HFFc6 (cell line): Measurements from ENCODE around the gene PPP2R5C. TPM values are rescaled to one million over a fixed set of nuclear protein-coding genes. Genes with fewer than 3 reads are reported as not detected.

Source experiments
- DNase-seq: peaks from one replicate; pipeline ENCODE4 v3.0.0-alpha.2; 2018
- H3K27ac Mint-ChIP-seq: 2 replicates; pipeline ENCODE4 v1.8.0; 2020; ENCODE audit warnings: mild to moderate bottlenecking, mixed read lengths
- H3K27me3 Mint-ChIP-seq: 2 replicates; pipeline ENCODE4 v1.8.0; 2021; ENCODE audit warnings: mild to moderate bottlenecking, moderate library complexity, mixed read lengths; ENCODE audit not compliant: insufficient read depth
- H3K36me3 Mint-ChIP-seq: 2 replicates; pipeline ENCODE4 v1.8.0; 2021; ENCODE audit warnings: low read depth, mixed read lengths
- H3K4me1 Mint-ChIP-seq: 2 replicates; pipeline ENCODE4 v1.8.0; 2020; ENCODE audit warnings: low read depth, mixed read lengths
- H3K4me3 Mint-ChIP-seq: 2 replicates; pipeline ENCODE4 v1.8.0; 2020; ENCODE audit warnings: mild to moderate bottlenecking, moderate library complexity, mixed read lengths
- H3K9me3 Mint-ChIP-seq: 2 replicates; pipeline ENCODE4 v1.8.0; 2020; ENCODE audit warnings: mild to moderate bottlenecking, mixed read lengths
- CTCF ChIP-seq: fragments of 200-600 bp; sonication (generic); IDR thresholded peaks from 2 replicates; pipeline ENCODE4 v1.5.0; 2021; ENCODE audit warnings: antibody characterized with exemption, mild to moderate bottlenecking
- total RNA-seq, 6 experiments: library from RNA; stranded (reverse); fragmentation: NEBNext Ultra II Directional; extraction: Animal tissue kit (Norgen Biotek cat#: 25700); gene quantifications; 2 replicates in 1 of 6; 3 replicates in 5 of 6; pipeline ENCODE4 v1.2.3, GENCODE V29; 2021

The PPP2R5C gene
- total RNA-seq, 6 experiments from 2014 or later, result 108 to 128 (median 122) TPM

GRCh38 chr14:101834397-101834796 lies 72.9 kb downstream of the PPP2R5C start:
- Mint-ChIP-seq H3K27ac (peak overlapping the region; percentile 68; the same call in 1 of the 2 replicates), H3K4me3 (no peak overlapping the region), H3K4me1 (peaks cover 35% of the 10 kb centered on the region), H3K36me3 (no peaks in the 10 kb centered on the region; the same call in 1 of the 2 replicates), H3K9me3 (no peaks in the 10 kb centered on the region), H3K27me3 (no peaks in the 10 kb centered on the region; the same call in 1 of the 2 replicates)
- no peak for DNase-seq
- TF ChIP-seq CTCF, result no peak

GRCh38 chr14:101834800-101835547 lies 73.5 kb downstream of the PPP2R5C start:
- peak overlapping the region; percentile 42 for H3K4me3 Mint-ChIP-seq
- no peaks in the 10 kb centered on the region; the same call in 1 of the 2 replicates for H3K27me3 Mint-ChIP-seq
- H3K36me3 Mint-ChIP-seq, result no peaks in the 10 kb centered on the region; the same call in 1 of the 2 replicates
- H3K9me3 Mint-ChIP-seq, result no peaks in the 10 kb centered on the region
- H3K4me1 Mint-ChIP-seq, result peaks cover 35% of the 10 kb centered on the region
- no peak for TF ChIP-seq CTCF
- DNase-seq, result no peak
- H3K27ac Mint-ChIP-seq, result peak overlapping the region; percentile 68

- H3K27me3 Mint-ChIP-seq, result no peaks in the 10 kb centered on the region; the same call in 1 of the 2 replicates
- H3K27ac Mint-ChIP-seq, result peak overlapping the region; percentile 68
- TF ChIP-seq CTCF, result no peak
- no peaks in the 10 kb centered on the region; the same call in 1 of the 2 replicates for H3K36me3 Mint-ChIP-seq
- peaks cover 39% of the 10 kb centered on the region for H3K4me1 Mint-ChIP-seq
- DNase-seq, result no peak
- H3K4me3 Mint-ChIP-seq, result peak overlapping the region; percentile 16; the same call in 1 of the 2 replicates
- no peaks in the 10 kb centered on the region for H3K9me3 Mint-ChIP-seq
These were observed 74.1 kb downstream of the PPP2R5C start for GRCh38 chr14:101835566-101835965.

- Mint-ChIP-seq H3K4me3 (peak overlapping the region; percentile 54), H3K27me3 (no peaks in the 10 kb centered on the region; the same call in 1 of the 2 replicates), H3K9me3 (no peaks in the 10 kb centered on the region), H3K27ac (peak overlapping the region; percentile 80), H3K36me3 (no peaks in the 10 kb centered on the region; the same call in 1 of the 2 replicates), H3K4me1 (peaks cover 43% of the 10 kb centered on the region)
- peak; percentile 12 for DNase-seq
- TF ChIP-seq CTCF, result no peak
These were observed 74.6 kb downstream of the PPP2R5C start for GRCh38 chr14:101836135-101836534.

- H3K36me3 Mint-ChIP-seq, result no peaks in the 10 kb centered on the region; the same call in 1 of the 2 replicates
- no peak for TF ChIP-seq CTCF
- no peaks in the 10 kb centered on the region; the same call in 1 of the 2 replicates for H3K27me3 Mint-ChIP-seq
- H3K4me1 Mint-ChIP-seq, result peaks cover 39% of the 10 kb centered on the region
- DNase-seq, result no peak
- H3K4me3 Mint-ChIP-seq, result no peak overlapping the region
- H3K9me3 Mint-ChIP-seq, result no peaks in the 10 kb centered on the region
- H3K27ac Mint-ChIP-seq, result peak overlapping the region; percentile 3; the same call in 1 of the 2 replicates
These were observed 77.0 kb downstream of the PPP2R5C start for GRCh38 chr14:101838476-101838875.
